KOPT-K1 (cell line): ENCODE data around the gene PTPN14.

Experiments used
- H3K27ac ChIP-seq: fragments of 200-600 bp; sonication (generic); 2 replicates; pipeline ENCODE4 v1.5.1; 2016; ENCODE audit warnings: antibody characterized with exemption, mild to moderate bottlenecking, low read depth, low read length; ENCODE audit not compliant: poor library complexity, severe bottlenecking
- H3K36me3 ChIP-seq: fragments of 200-600 bp; sonication (generic); 2 replicates; pipeline ENCODE4 v1.5.1; 2017; ENCODE audit warnings: antibody characterized with exemption, mild to moderate bottlenecking, low read length, moderate library complexity; ENCODE audit not compliant: insufficient read depth
- H3K9me3 ChIP-seq: fragments of 200-600 bp; sonication (generic); 2 replicates; pipeline ENCODE4 v1.5.1; 2017; ENCODE audit warnings: antibody characterized with exemption, low read length, mild to moderate bottlenecking; ENCODE audit not compliant: insufficient read depth, poor library complexity, severe bottlenecking

PTPN14 gene

DNA sequence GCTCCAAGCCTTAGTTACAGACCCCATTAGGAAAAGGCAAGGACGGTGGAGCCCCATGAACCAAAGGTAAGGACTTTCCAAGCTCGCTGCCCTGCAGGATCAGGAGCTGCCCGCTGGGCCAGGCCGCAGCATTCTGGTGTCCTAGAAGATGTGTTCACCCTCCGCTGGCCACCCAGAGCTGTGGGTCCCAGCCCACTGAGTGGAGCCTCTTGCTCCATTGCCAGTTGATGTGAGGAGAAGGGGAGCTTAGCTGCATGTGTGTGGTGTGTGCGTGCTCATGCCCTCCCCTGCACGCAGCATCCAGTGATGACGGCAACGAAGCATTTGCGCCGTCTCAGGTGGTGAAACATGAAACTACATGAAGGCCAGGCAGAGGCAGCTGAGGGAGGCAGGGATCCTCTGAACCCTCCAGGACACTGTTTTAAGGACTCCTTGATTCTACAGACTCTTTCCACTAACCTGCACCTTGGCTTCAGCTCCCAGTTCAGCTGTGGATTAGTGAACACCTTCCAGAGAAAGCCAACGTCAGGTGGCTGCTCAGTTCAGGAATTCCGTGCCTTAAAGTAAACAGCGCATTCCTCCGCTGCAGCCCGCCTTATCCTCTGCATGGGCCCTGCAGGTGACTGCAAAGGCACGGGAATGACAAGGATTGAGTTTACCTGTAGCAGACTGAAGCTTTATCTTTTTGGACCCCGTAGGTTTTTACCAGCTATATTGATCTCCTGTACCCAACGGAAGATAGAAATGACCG is 221.8 kb downstream of the PTPN14 start:
- no peak overlapping the region for H3K27ac ChIP-seq
- H3K9me3 ChIP-seq, result no peaks in the 10 kb centered on the region
- H3K36me3 ChIP-seq, result peaks cover 94% of the 10 kb centered on the region

- peaks cover 94% of the 10 kb centered on the region for H3K36me3 ChIP-seq
- no peak overlapping the region for H3K27ac ChIP-seq
- no peaks in the 10 kb centered on the region for H3K9me3 ChIP-seq
These were observed 222.5 kb downstream of the PTPN14 start for GRCh38 chr1:214328770-214329469.

DNA sequence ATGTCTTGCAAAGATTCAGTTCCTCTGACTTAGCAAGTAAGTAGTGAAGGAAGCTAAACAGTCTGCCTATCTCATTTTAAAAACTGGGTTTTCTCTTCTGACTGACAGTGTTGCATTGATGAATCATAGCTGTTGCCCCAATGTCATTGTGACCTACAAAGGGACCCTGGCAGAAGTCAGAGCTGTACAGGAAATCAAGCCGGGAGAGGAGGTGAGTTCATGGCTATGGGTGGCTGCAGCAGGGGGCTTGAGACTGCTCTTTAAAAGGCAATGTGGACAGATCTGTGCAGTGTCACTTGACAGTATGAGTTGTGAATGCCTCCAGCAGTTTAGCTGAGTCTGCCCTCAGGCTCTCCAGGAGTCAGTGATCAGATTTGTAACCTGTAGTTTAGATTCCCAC is 223.9 kb downstream of the PTPN14 start:
- Histone ChIP-seq H3K36me3 (peaks cover 98% of the 10 kb centered on the region), H3K27ac (no peak overlapping the region), H3K9me3 (no peaks in the 10 kb centered on the region)

DNA sequence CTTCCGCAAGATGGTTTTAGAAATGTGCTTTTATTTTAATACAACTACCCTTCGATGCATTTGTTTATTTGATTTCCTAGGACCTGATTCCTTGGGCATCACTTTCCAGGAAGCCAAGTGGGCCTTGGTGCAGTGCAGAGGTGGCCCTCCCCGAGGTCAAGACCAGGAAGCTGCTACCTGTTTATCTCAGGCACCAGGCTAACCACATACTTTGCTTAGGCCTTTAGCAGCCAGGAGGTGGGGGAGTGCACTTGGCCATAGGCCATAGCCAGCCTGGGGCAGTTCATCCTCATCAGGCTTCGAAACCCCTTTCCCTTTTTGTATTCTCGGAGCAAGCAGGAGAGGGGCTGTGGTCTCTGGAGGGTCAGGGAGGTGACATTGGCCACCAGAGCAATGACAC is 225.0 kb downstream of the PTPN14 start:
- Histone ChIP-seq H3K9me3 (no peaks in the 10 kb centered on the region), H3K27ac (no peak overlapping the region), H3K36me3 (peaks cover 98% of the 10 kb centered on the region)

DNA sequence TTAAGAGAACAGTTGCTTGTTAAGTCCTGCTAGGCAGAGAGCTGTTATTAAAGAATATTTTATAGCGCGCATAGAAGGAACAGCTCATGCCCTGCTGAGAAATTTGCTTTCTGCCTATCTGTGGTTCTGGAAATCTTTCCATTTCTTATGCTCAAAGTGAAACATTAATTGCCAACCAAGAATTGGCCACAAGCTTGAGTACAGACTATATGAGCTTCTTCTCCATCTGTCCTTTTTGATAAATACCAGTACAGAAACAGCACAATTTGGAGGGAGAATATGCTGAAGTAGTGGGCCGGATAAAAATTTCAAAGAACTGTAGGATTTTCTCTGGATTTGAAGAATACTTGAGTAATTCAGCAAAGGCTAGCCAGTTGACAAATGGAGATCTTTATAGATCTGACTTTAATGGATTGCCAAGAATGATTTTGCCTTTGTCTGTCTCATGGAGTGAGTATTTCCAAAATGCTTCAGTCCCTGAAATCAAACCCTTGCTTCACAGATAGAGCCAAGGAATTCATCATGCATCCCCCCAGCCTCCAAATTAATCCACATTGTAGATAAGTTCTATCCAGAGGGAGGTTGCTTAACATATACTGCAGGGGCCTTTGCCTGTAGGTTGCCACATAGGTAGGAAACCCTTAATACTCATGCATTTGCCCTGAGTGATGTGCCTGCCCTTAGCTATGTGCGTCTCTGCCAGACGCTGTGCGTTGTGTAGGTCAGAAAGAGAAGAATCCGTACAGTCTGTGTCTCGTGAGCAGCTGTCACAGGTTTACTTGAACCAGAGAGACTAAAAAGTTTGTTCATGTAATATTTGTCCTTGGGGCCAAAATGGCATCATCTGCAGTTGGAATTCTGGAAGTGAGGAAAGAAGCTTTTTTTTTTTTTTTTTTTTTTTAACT is 226.3 kb downstream of the PTPN14 start:
- Histone ChIP-seq H3K27ac (no peak overlapping the region), H3K9me3 (no peaks in the 10 kb centered on the region), H3K36me3 (peaks cover 98% of the 10 kb centered on the region)

DNA sequence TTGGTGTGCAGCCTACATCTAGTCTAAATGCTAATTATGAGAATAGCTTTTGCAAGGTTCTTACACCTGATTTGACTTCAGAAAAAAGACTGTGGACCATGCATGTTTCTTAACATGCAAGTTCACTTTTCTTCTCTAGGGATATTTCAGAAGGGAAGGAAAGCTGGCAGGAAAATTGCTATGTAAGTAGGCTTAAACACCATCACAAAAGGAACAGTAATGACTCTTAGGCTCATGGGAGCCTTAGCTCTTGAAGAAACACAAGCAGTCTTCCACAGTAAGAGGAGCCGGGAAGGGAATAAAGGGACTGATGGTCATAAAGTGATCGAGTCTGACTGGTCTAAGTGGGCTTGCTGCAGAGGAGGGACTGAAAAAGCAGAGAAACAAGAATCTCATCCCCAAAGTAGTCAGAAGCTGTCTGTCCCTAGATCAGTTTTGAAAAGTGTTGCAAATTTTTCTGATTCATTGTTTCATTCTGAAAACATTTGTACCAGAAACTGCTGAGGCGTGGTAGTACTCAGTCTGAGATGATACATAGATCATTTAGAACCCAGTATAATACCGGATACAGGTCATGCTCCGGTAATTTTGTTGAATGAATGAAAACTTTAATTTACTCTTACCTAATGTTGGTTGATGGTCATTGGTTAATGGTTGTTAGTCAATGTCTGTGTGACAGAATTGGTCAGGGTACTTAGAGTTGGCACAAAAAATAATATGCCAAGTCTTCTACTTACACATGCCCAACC is 229.5 kb downstream of the PTPN14 start:
- Histone ChIP-seq H3K36me3 (peaks cover 100% of the 10 kb centered on the region), H3K9me3 (no peaks in the 10 kb centered on the region), H3K27ac (no peak overlapping the region)

DNA sequence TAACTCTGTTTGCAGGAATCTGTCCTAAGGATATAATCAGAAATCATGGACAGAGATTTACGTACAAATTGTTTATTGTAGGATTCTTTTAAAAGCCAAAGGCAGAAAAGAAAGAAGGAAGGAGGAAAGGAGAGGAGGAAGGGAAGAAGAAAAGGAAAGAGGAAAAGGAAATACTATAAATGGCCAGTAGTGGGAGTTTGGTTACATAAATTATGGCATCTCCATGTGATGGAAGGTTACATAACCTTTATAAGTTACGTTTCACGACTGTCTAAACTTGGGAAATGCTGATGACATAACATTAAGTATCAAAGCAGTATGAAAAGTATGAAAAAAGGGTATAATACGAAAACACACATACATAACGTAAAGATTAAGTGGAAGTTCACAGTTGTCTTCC is 231.5 kb downstream of the PTPN14 start:
- Histone ChIP-seq H3K9me3 (no peaks in the 10 kb centered on the region), H3K27ac (no peak overlapping the region), H3K36me3 (peaks cover 98% of the 10 kb centered on the region)

DNA sequence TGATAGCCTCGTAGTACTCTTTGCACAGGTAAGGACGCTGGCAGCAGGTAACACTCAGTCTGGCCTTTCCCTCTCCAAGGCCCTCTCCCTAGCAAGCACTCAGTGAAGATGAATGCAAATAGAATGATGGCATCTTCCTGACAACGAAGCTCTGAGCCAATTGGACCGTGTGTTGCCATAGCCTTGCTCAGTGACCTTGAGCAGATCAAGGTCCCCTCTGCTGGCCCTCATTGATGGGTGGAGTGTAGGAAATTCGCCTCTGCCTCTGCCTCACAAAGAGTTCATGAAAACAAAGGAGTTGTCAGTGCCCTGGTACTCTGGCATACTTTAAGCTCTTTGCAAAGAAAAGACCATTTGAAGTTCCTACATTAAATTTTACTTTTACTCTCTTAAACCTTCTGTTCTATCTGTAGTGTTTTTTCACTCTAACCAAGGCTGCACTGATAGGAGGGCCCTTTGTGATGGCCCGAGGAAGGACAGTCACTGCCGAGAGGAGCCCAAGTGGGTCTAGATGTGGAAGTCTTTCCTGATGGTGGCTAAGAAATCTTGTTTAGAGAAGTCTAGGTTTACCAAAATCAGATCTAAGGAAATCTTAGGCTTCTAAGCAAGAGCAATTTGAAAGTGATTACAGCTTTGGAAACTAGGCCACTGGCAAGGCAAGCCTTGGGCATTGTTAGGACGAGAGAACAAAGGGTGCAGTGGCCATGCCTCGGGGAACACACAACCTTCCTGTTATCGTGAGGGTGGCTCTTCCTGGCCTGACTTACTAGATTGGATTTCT is 232.3 kb downstream of the PTPN14 start:
- H3K27ac ChIP-seq, result no peak overlapping the region

GRCh38 chr1:214318356-214318755 is 233.0 kb downstream of the PTPN14 start:
- no peaks in the 10 kb centered on the region for H3K9me3 ChIP-seq
- H3K36me3 ChIP-seq, result peaks cover 90% of the 10 kb centered on the region
- no peak overlapping the region for H3K27ac ChIP-seq

More for the DNA sequence above, 232.3 kb downstream of the PTPN14 start:
- Histone ChIP-seq H3K9me3 (no peaks in the 10 kb centered on the region), H3K36me3 (peaks cover 98% of the 10 kb centered on the region)

DNA sequence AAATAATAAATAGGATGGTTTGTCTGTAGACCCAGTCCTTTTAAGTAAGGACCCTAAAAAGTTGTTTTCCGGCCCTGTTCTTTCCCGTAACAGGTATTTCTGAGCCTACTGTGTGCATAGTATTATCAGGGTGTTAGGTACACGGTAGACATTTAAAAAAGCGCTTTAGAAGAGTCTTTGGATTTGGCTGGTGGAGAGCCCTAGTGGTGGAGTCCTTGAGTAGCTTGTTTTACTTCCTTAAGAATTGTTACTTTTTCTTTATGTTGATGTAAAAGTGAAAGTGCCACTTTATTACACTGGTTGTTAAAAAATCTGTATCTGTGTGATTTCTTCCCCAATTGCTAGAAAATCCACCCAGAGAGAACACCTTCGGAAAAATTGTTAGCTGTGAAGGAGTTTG is 233.7 kb downstream of the PTPN14 start:
- H3K36me3 ChIP-seq, result peaks cover 83% of the 10 kb centered on the region
- H3K27ac ChIP-seq, result no peak overlapping the region
- no peaks in the 10 kb centered on the region for H3K9me3 ChIP-seq

- peaks cover 79% of the 10 kb centered on the region for H3K36me3 ChIP-seq
- no peaks in the 10 kb centered on the region for H3K9me3 ChIP-seq
- H3K27ac ChIP-seq, result no peak overlapping the region
These were observed 234.1 kb downstream of the PTPN14 start for GRCh38 chr1:214317300-214317699.

- Histone ChIP-seq H3K9me3 (no peaks in the 10 kb centered on the region), H3K27ac (no peak overlapping the region), H3K36me3 (peaks cover 72% of the 10 kb centered on the region)
These were observed 234.8 kb downstream of the PTPN14 start for GRCh38 chr1:214316593-214316992.

GRCh38 chr1:214314178-214314843 is 237.1 kb downstream of the PTPN14 start:
- Histone ChIP-seq H3K36me3 (peaks cover 49% of the 10 kb centered on the region), H3K9me3 (no peaks in the 10 kb centered on the region), H3K27ac (no peak overlapping the region)
